H1 (cell line): Measurements from ENCODE around the gene PPIA. TPM values are rescaled to one million over a fixed set of nuclear protein-coding genes. Genes with fewer than 3 reads are reported as not detected.
A peak's percentile ranks its signal among the peaks of the same experiment; 100 is the strongest.

ENCODE experiments used
- CTCF ChIA-PET: fragments of 300-600 bp; sonication (Branson Sonifier 250); formaldehyde crosslinking; loops from one replicate; lab custom pipeline; 2021; ENCODE audit not compliant: partially characterized antibody; lab: Charles Lee
- POLR2A ChIA-PET: fragments of 300-600 bp; sonication (Branson Sonifier 250); formaldehyde crosslinking; loops from one replicate; lab custom pipeline; 2021; ENCODE audit warnings: inconsistent platforms; ENCODE audit not compliant: partially characterized antibody; lab: Charles Lee
- DNase-seq, 2 experiments: peaks; one replicate each; pipeline versions ENCODE4 v3.0.0 to v3.0.0-alpha.2; 2010 to 2022; ENCODE audit warnings: low spot score in 2 of 2, low read depth in 1 of 2, mixed read lengths in 1 of 2
- FAIRE-seq: peaks from 2 replicates; lab custom pipeline; 2011; peaks lifted over from hg19 to GRCh38; lab: Jason Lieb, UNC
- H2AFZ ChIP-seq: 2 replicates; pipeline ENCODE4 v1.8.1; 2012; ENCODE audit warnings: low read length, inconsistent platforms
- H2AK5ac ChIP-seq: 2 replicates; pipeline ENCODE4 v1.6.1; 2013; ENCODE audit warnings: low read depth, low read length
- H2BK120ac ChIP-seq: replicated peaks from 2 replicates; pipeline ENCODE3; 2013; ENCODE audit warnings: low read depth, low read length, inconsistent platforms
- H2BK12ac ChIP-seq: 2 replicates; pipeline ENCODE4 v1.6.1; 2013; ENCODE audit warnings: low read depth, low read length
- H2BK15ac ChIP-seq: 2 replicates; pipeline ENCODE4 v1.6.1; 2013; ENCODE audit warnings: low read length
- H2BK20ac ChIP-seq: 2 replicates; pipeline ENCODE4 v1.6.1; 2013; ENCODE audit warnings: low read length
- H2BK5ac ChIP-seq: 2 replicates; pipeline ENCODE4 v1.6.1; 2013; ENCODE audit warnings: low read depth, low read length
- H3K14ac ChIP-seq: 2 replicates; pipeline ENCODE4 v1.6.1; 2013; ENCODE audit warnings: inconsistent platforms; ENCODE audit not compliant: insufficient read length
- H3K18ac ChIP-seq: 2 replicates; pipeline ENCODE4 v1.6.1; 2013; ENCODE audit warnings: low read length; ENCODE audit errors: extremely low read depth
- H3K23ac ChIP-seq: 2 replicates; pipeline ENCODE4 v1.6.1; 2013; ENCODE audit warnings: inconsistent platforms; ENCODE audit not compliant: insufficient read length
- H3K23me2 ChIP-seq: 2 replicates; pipeline ENCODE4 v1.6.1; 2013; ENCODE audit warnings: low read depth, low read length
- H3K27ac ChIP-seq: 2 replicates; pipeline ENCODE4 v1.6.1; 2011; ENCODE audit warnings: low read depth, low read length, inconsistent platforms
- H3K27me3 ChIP-seq, 4 experiments: replicated peaks in 1 of 4; 1 replicate in 1 of 4; 2 replicates in 3 of 4; pipeline versions ENCODE4 v1.6.1 to v1.8.1; 2011 to 2013; ENCODE audit warnings: low read length in 3 of 4, mild to moderate bottlenecking in 3 of 4, inconsistent platforms in 2 of 4, mixed read lengths in 2 of 4, moderate library complexity in 1 of 4; ENCODE audit not compliant: control insufficient read depth in 3 of 4, insufficient read depth in 3 of 4; ENCODE audit errors: extremely low read depth in 1 of 4
- H3K36me3 ChIP-seq, 4 experiments: 2 replicates each; pipeline versions ENCODE4 v1.6.1 to v1.8.1; 2011 to 2013; ENCODE audit warnings: mild to moderate bottlenecking in 4 of 4, low read length in 3 of 4, moderate library complexity in 2 of 4, control low read depth in 1 of 4, inconsistent platforms in 1 of 4; ENCODE audit not compliant: insufficient read depth in 4 of 4, control insufficient read depth in 2 of 4
- H3K4ac ChIP-seq: replicated peaks from 2 replicates; pipeline ENCODE3; 2013; ENCODE audit warnings: low read length, low read depth, mixed read lengths, inconsistent platforms; ENCODE audit not compliant: insufficient read length
- H3K4me1 ChIP-seq, 4 experiments: replicated peaks in 1 of 4; 1 replicate in 1 of 4; 2 replicates in 3 of 4; pipeline versions ENCODE4 v1.6.1 to v1.8.1; 2011 to 2013; ENCODE audit warnings: low read length in 3 of 4, inconsistent platforms in 2 of 4, mixed read lengths in 1 of 4; ENCODE audit not compliant: insufficient read depth in 4 of 4, control insufficient read depth in 3 of 4
- H3K4me2 ChIP-seq, 2 experiments: 2 replicates each; pipeline versions ENCODE4 v1.6.1 to v1.8.1; 2011 to 2013; ENCODE audit warnings: low read depth in 2 of 2, low read length in 2 of 2, control low read depth in 1 of 2, inconsistent platforms in 1 of 2, mild to moderate bottlenecking in 1 of 2; ENCODE audit not compliant: insufficient read depth in 1 of 2
- H3K4me3 ChIP-seq, 4 experiments: fragments of 200-600, 300-600 bp in 1 of 4; sonication (generic), shearing (Covaris generic), sonication (Bioruptor Twin) in 1 of 4; 2 replicates each; pipeline versions ENCODE4 v1.5.1 to v1.8.1; 2011 to 2016; ENCODE audit warnings: low read length in 4 of 4, low read depth in 3 of 4, control low read depth in 2 of 4, inconsistent platforms in 2 of 4, mild to moderate bottlenecking in 2 of 4, mixed read lengths in 1 of 4, moderate library complexity in 1 of 4; ENCODE audit not compliant: insufficient read depth in 2 of 4; ENCODE audit errors: extremely low read depth in 1 of 4
- H3K56ac ChIP-seq: replicated peaks from 2 replicates; pipeline ENCODE3; 2013; ENCODE audit warnings: low read depth, mild to moderate bottlenecking, mixed read lengths, low read length, inconsistent platforms; ENCODE audit not compliant: insufficient read length
- H3K79me1 ChIP-seq: 2 replicates; pipeline ENCODE4 v1.6.1; 2013; ENCODE audit warnings: low read depth, low read length, control low read depth
- H3K79me2 ChIP-seq, 2 experiments: 2 replicates each; pipeline versions ENCODE4 v1.6.1 to v1.8.1; 2012 to 2013; ENCODE audit warnings: low read length in 2 of 2, mild to moderate bottlenecking in 2 of 2, inconsistent platforms in 1 of 2; ENCODE audit not compliant: insufficient read depth in 2 of 2, control insufficient read depth in 1 of 2
- H3K9ac ChIP-seq, 4 experiments: replicated peaks in 1 of 4; 1 replicate in 1 of 4; 2 replicates in 3 of 4; pipeline versions ENCODE4 v1.6.1 to v1.8.1; 2011 to 2013; ENCODE audit warnings: low read depth in 3 of 4, low read length in 3 of 4, control low read depth in 2 of 4, mild to moderate bottlenecking in 2 of 4, moderate library complexity in 2 of 4, inconsistent platforms in 1 of 4; ENCODE audit errors: extremely low read depth in 1 of 4
- H3K9me3 ChIP-seq, 2 experiments: 2 replicates each; pipeline versions ENCODE4 v1.6.1 to v1.8.1; 2012 to 2013; ENCODE audit warnings: mild to moderate bottlenecking in 2 of 2, moderate library complexity in 2 of 2, control low read depth in 1 of 2, inconsistent platforms in 1 of 2, low read depth in 1 of 2, low read length in 1 of 2, mixed read lengths in 1 of 2; ENCODE audit not compliant: insufficient read depth in 2 of 2
- H4K20me1 ChIP-seq, 2 experiments: replicated peaks in 1 of 2; 2 replicates each; pipeline versions ENCODE3 to v1.8.1; 2011 to 2013; ENCODE audit warnings: inconsistent platforms in 2 of 2, low read length in 2 of 2, mild to moderate bottlenecking in 1 of 2; ENCODE audit not compliant: insufficient read depth in 2 of 2, control insufficient read depth in 1 of 2
- H4K5ac ChIP-seq: 2 replicates; pipeline ENCODE4 v1.6.1; 2013; ENCODE audit warnings: low read length, low read depth, mixed read lengths, inconsistent platforms; ENCODE audit not compliant: insufficient read length
- H4K8ac ChIP-seq: 2 replicates; pipeline ENCODE4 v1.8.0; 2013; ENCODE audit warnings: mild to moderate bottlenecking, moderate library complexity, low read length, inconsistent platforms; ENCODE audit not compliant: insufficient read depth; ENCODE audit errors: extremely low read depth
- H4K91ac ChIP-seq: replicated peaks from 2 replicates; pipeline ENCODE3; 2013; ENCODE audit warnings: low read length, mixed read lengths, inconsistent platforms; ENCODE audit not compliant: insufficient read length
- CBX8 ChIP-seq: fragments of 300-800, 300-1000 bp; sonication (generic); IDR thresholded peaks from 2 replicates; pipeline ENCODE4 v1.7.1; 2016; ENCODE audit warnings: low read depth, low read length, borderline replicate concordance
- CEBPB ChIP-seq: IDR thresholded peaks from 2 replicates; pipeline ENCODE4 v1.6.1; 2012; ENCODE audit warnings: low read depth, low read length
- MAFK ChIP-seq: IDR thresholded peaks from 2 replicates; pipeline ENCODE4 v1.6.1; 2012; ENCODE audit warnings: low read depth, mild to moderate bottlenecking, improper control_type of control experiment, low read length
- POLR2A ChIP-seq, 2 experiments: IDR thresholded peaks; 1 replicate in 1 of 2; 2 replicates in 1 of 2; pipeline ENCODE4 v1.6.1; 2011; ENCODE audit warnings: low read depth in 2 of 2, low read length in 2 of 2, mild to moderate bottlenecking in 2 of 2; ENCODE audit errors: control extremely low read depth in 1 of 2
- POLR2AphosphoS5 ChIP-seq: IDR thresholded peaks from 2 replicates; pipeline ENCODE4 v1.6.1; 2011; ENCODE audit warnings: low read depth, low read length
- SIN3A ChIP-seq, 2 experiments: IDR thresholded peaks in 1 of 2; conservative IDR thresholded peaks in 1 of 2; 2 replicates each; pipeline ENCODE4 v1.6.1; 2011 to 2012; ENCODE audit warnings: low read length in 2 of 2, improper control_type of control experiment in 1 of 2, low read depth in 1 of 2, mild to moderate bottlenecking in 1 of 2
- SP2 ChIP-seq: IDR thresholded peaks from 2 replicates; pipeline ENCODE4 v1.6.1; 2012; ENCODE audit warnings: mild to moderate bottlenecking, low read length, inconsistent platforms
- WGBS, 2 experiments: shearing (Covaris generic) in 1 of 2; methylation state at CpG; one replicate each; pipeline versions ENCODE4 v1.1.6 to v1.1.7; 2013 to 2015; ENCODE audit warnings: low lambda C conversion rate in 2 of 2, mixed read lengths in 2 of 2, inconsistent platforms in 1 of 2, low coverage in 1 of 2, missing lambda C conversion rate in 1 of 2; ENCODE audit not compliant: insufficient replicate concordance in 2 of 2, insufficient coverage in 1 of 2, insufficient read length in 1 of 2; ENCODE audit errors: extremely low coverage in 1 of 2, missing lambda C conversion rate in 1 of 2; 5-methylcytosine and 5-hydroxymethylcytosine counted together
- polyA plus RNA-seq, 7 experiments: library from polyadenylated mRNA; depleted of rRNA in 3 of 7; stranded (reverse) in 5 of 7; unstranded in 2 of 7; fragments of >200 nt in 5 of 7; fragments of 200-250 nt in 2 of 7; gene quantifications; 1 replicate in 5 of 7; 2 replicates in 1 of 7; 4 replicates in 1 of 7; pipeline versions ENCODE4 v1.2.1 to v1.2.3, GENCODE V29; 2011 to 2013; ENCODE audit warnings: missing spikeins in 2 of 7, mixed read lengths in 2 of 7
- total RNA-seq: library from RNA; stranded (reverse); fragmentation: NEBNext Ultra II Directional; extraction: Animal tissue kit (Norgen Biotek cat#: 25700); gene quantifications from 2 replicates; pipeline ENCODE4 v1.2.1, GENCODE V29; 2021
- TF ChIP-seq, protein P1 (sequence below): IDR thresholded peaks from 2 replicates; pipeline ENCODE4 v1.6.1; 2011; ENCODE audit warnings: low read length, improper control_type of control experiment
- TF ChIP-seq, protein P2 (sequence below): IDR thresholded peaks from 2 replicates; pipeline ENCODE4 v1.6.1; 2011; ENCODE audit warnings: low read depth, mild to moderate bottlenecking, low read length; ENCODE audit not compliant: insufficient read depth

PPIA gene
- total and polyA plus RNA-seq, 2 of the 8 experiments (the other 6 are each of a cell fraction or from before 2014, with no cell fraction given), result 2,865 to 5,394 TPM

DNA sequence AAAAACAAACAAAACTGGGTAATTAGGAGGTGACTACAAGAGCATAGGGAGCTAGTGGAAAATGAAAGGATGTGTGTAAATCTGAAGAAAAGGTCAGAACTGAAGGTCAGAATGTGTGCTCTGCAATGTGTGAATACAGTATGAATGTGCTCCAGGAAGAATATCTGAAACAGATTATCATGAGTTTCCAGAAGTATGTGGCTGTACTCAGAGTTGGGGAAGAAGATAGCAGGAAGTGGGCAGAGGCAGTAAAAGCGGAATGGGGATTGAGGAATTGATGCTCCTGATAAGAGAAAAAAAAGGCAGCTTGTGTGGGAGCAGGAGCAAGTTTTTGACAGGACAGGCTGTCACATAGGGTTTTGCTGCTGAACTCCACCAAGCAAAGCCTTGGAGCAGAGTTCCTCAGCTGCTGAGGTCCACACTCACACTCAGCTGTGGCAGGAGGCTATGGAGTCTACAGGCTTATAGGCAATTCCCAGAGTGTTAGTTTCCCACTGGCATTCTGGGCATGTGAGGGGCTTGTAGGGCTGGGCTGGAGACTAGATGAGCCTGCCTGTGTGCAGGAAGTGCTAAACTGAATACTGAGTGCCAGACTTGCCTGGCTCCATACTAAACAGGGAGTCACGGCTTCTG lies 28.5 kb downstream of the PPIA start:
- Histone ChIP-seq H4K8ac (no peak overlapping the region), H2AFZ (no peak overlapping the region), H2BK120ac (no peak overlapping the region), H3K27ac (no peak overlapping the region), H2BK20ac (no peak overlapping the region), H3K79me1 (no peaks in the 10 kb centered on the region; the same call in 1 of the 2 replicates), H3K14ac (no peak overlapping the region), H3K4ac (no peak overlapping the region), H3K79me2 (no peaks in the 10 kb centered on the region), H3K9me3 (no peaks in the 10 kb centered on the region), H3K27me3 (no peaks in the 10 kb centered on the region), H2BK12ac (no peak overlapping the region), H3K9ac (no peak overlapping the region), H4K20me1 (no peaks in the 10 kb centered on the region), H2BK15ac (no peak overlapping the region), H4K91ac (no peak overlapping the region), H2BK5ac (no peak overlapping the region), H3K23me2 (no peaks in the 10 kb centered on the region), H3K18ac (no peak overlapping the region), H3K4me2 (no peak overlapping the region), H4K5ac (no peak overlapping the region), H2AK5ac (no peak overlapping the region), H3K36me3 (peaks cover 2 to 36% (median 17%) of the 10 kb centered on the region in 4 experiments; a peak in 7 of 8 replicates), H3K4me3 (no peak overlapping the region), H3K56ac (no peak overlapping the region), H3K23ac (no peak overlapping the region), H3K4me1 (no peaks in the 10 kb centered on the region)
- DNase-seq (no peak), FAIRE-seq (no peak)
- ChIA-PET CTCF (interaction anchor here (1.0 to 1.7 kb wide), 7 partner anchors 14 to 138 kb away, joined by 3 to 6 read pairs (median 4); no protein-coding TSS in a partner anchor), POLR2A (interaction anchor here (0.6 to 4.9 kb wide), 12 partner anchors 12 to 157 kb away, joined by 3 to 28 read pairs (median 5); partner anchors contain the start of gene H2AZ2)
- 95% methylated on average over 2 of the region's 2 CpGs; no CpG with 5 or more reads in 1 of the 2 experiments for WGBS, 2 experiments
- TF ChIP-seq, protein P1, sequence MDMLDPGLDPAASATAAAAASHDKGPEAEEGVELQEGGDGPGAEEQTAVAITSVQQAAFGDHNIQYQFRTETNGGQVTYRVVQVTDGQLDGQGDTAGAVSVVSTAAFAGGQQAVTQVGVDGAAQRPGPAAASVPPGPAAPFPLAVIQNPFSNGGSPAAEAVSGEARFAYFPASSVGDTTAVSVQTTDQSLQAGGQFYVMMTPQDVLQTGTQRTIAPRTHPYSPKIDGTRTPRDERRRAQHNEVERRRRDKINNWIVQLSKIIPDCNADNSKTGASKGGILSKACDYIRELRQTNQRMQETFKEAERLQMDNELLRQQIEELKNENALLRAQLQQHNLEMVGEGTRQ, result no peak
- TF ChIP-seq CEBPB (no peak), SIN3A (conservative IDR thresholded peaks at IDR 0.05 in 1 of 2, IDR thresholded peaks at IDR 0.05 in 1 of 2; ENCODE audit: low read depth in 1 of 2, low read length in 2 of 2) (no peak), MAFK (no peak), POLR2AphosphoS5 (peak; percentile 47; the same call in 1 of the 2 replicates), POLR2A (IDR thresholded peaks at IDR 0.05; ENCODE audit: control extremely low read depth in 1 of 2, low read depth in 2 of 2, low read length in 2 of 2) (0 out of 3 replicates have a peak, but pooled peaks of 1 of the 2 experiments have one; percentile 15), CBX8 (no peak), SP2 (no peak)
- TF ChIP-seq, protein P2, sequence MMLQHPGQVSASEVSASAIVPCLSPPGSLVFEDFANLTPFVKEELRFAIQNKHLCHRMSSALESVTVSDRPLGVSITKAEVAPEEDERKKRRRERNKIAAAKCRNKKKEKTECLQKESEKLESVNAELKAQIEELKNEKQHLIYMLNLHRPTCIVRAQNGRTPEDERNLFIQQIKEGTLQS, result no peak
